Fibroblast of the aortic adventitia (primary cell): ENCODE measurements around the gene MRTFA. TPM values are rescaled to one million over a fixed set of nuclear protein-coding genes. Genes with fewer than 3 reads are reported as not detected.

Experiments used
- DNase-seq: peaks from one replicate; pipeline ENCODE4 v3.0.0-alpha.2; 2010; ENCODE audit warnings: low read depth
- H3K4me3 ChIP-seq: 2 replicates; pipeline ENCODE4 v1.5.1; 2011; ENCODE audit warnings: low read depth, mild to moderate bottlenecking, control low read depth, low read length, moderate library complexity
- CTCF ChIP-seq: IDR thresholded peaks from 2 replicates; pipeline ENCODE4 v1.5.1; 2011; ENCODE audit warnings: mild to moderate bottlenecking, low read length, control low read depth, inconsistent platforms; ENCODE audit not compliant: insufficient read depth
- total RNA-seq: library from RNA; depleted of rRNA; stranded (reverse); fragments of >200 nt; gene quantifications from 2 replicates; pipeline ENCODE4 v1.2.3, GENCODE V29; 2012; ENCODE audit warnings: low replicate concordance

Gene MRTFA
- 25.8 and 90.4 TPM in 2 replicates for total RNA-seq

GRCh38 chr22:40636380-40637182 is at the start of gene MRTFA:
Gene MRTFA, minus strand, starts transcription at chr22:40636719.
- no peak for TF ChIP-seq CTCF
- H3K4me3 ChIP-seq = peak within 1 kb of the TSS; percentile 90
- peak; percentile 100 for DNase-seq

DNA sequence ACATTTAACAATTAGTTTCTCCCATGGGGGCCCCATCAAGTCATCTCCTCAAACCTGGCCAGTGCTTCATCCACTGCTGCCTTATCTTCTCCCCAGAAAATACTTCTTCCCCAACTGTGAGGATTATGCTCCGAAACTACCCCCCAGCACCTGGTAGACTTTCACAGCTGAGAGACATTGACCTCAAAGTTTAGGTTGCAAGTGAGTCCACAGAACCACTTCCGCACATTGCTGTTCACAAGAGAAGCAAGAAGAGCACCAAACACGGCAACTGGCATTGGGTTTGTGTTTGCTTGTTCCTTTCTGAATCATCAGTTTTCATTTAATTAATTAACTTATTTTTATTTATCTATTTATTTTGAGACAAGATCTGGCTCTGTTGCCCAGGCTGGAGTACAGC is 48.9 kb upstream of the MRTFA start:
- DNase-seq = no peak
- no peak overlapping the region for H3K4me3 ChIP-seq
- TF ChIP-seq CTCF = no peak

- no peak for TF ChIP-seq CTCF
- no peak overlapping the region for H3K4me3 ChIP-seq
- DNase-seq = no peak
These were observed 48.2 kb upstream of the MRTFA start for GRCh38 chr22:40684728-40685127.

- no peak for DNase-seq
- no peak for TF ChIP-seq CTCF
- H3K4me3 ChIP-seq = no peak overlapping the region
These were observed 44.9 kb upstream of the MRTFA start for GRCh38 chr22:40681451-40681850.

DNA sequence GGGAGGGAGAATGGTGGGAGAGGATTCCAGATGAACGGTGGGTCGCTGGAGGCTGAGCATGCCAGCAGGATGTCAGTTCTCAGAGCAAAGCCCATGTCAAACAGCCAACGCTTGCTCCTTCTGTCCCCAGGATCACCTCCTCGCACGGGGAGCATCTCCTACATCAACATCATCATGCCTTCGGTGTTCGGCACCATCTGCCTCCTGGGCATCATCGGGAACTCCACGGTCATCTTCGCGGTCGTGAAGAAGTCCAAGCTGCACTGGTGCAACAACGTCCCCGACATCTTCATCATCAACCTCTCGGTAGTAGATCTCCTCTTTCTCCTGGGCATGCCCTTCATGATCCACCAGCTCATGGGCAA is 44.3 kb upstream of the MRTFA start:
- no peak overlapping the region for H3K4me3 ChIP-seq
- no peak for TF ChIP-seq CTCF
- no peak for DNase-seq

GRCh38 chr22:40679964-40680818 is 43.7 kb upstream of the MRTFA start:
- DNase-seq = peak; percentile 18
- TF ChIP-seq CTCF = peak; percentile 4
- H3K4me3 ChIP-seq = no peak overlapping the region
